Fibroblast of mammary gland (primary cell): ENCODE results near the gene PYGO2.

Source experiments
- DNase-seq: peaks from one replicate; pipeline ENCODE4 v3.0.0-alpha.2; 2010; ENCODE audit warnings: low read depth
- H3K4me3 ChIP-seq: 2 replicates; pipeline ENCODE4 v1.5.1; 2011; ENCODE audit warnings: low read depth, mild to moderate bottlenecking, low read length, moderate library complexity; ENCODE audit not compliant: control insufficient read depth
- TF ChIP-seq, protein P1 (sequence below): conservative IDR thresholded peaks from 2 replicates; pipeline ENCODE4 v1.5.1; 2011; ENCODE audit warnings: low read depth, low read length, inconsistent platforms; ENCODE audit not compliant: control insufficient read depth, insufficient read depth

The PYGO2 gene

DNA sequence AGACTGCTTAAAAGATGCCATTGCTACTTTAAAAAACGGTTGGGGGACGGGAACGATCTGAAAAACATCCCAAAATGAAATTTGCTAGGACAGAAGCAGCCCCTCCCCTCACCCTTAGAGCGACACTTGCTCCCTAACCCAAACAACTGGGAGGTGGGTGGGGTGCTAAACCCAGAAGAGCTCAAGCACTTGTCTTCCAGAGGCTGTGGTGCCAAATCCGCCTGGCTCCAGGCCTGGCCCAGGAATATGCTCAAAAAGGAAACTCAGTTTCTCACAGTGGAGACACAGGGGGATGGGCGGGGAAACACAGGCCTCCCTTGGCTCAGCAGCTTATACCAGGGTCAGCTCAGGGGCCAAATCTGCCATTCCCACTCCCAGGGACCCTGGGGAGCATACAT, 5.0 kb downstream of the PYGO2 start:
- TF ChIP-seq, protein P1, sequence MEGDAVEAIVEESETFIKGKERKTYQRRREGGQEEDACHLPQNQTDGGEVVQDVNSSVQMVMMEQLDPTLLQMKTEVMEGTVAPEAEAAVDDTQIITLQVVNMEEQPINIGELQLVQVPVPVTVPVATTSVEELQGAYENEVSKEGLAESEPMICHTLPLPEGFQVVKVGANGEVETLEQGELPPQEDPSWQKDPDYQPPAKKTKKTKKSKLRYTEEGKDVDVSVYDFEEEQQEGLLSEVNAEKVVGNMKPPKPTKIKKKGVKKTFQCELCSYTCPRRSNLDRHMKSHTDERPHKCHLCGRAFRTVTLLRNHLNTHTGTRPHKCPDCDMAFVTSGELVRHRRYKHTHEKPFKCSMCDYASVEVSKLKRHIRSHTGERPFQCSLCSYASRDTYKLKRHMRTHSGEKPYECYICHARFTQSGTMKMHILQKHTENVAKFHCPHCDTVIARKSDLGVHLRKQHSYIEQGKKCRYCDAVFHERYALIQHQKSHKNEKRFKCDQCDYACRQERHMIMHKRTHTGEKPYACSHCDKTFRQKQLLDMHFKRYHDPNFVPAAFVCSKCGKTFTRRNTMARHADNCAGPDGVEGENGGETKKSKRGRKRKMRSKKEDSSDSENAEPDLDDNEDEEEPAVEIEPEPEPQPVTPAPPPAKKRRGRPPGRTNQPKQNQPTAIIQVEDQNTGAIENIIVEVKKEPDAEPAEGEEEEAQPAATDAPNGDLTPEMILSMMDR = no peak
- peak overlapping the region; percentile 55 for H3K4me3 ChIP-seq
- DNase-seq = no peak

DNA sequence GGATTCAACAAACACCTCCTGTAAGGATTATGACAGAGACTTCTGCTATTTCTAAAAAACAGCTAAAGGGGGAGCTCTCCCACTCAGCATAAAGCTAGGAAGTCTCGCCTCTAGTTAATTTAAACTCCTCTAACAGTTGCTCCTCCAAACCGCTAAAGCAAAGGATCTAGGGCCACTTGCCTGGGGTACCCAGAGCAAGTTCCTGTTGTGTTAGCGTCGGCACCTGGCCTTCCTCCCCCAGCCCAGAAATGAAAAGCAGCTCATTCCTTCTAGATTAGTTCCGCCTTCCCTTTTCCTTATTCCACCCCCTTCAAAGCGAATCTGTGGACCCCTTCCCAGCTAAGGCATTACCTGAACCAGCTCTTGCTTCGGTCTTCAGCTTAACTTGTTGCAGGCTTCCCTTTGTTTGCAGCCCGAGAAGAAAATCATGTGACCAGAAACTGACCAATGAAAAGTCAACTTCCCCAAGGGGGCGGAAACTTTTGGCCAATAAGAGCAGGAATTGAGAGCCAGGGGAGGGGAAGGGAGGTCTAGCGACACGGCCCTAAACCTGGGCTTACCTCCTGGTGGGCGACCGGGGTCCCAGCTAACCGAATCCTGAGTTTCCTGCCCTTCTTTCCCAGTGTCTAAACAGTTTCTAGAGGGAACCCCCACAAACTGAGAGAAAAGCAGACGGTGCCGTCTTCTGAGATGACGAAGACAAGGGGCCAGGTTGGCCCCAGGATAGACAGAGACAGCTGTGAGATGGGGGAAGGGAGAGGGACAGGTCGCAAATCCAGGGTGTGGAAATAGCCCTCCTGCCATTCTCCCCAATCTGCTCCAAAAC, 5.7 kb downstream of the PYGO2 start, which contains the start of gene PBXIP1:
PBXIP1 (minus strand) TSS at position 382 of the 826 bp plus-strand sequence. CDS start 2,378 bp downstream, outside the sequence.
- TF ChIP-seq, protein P1 = peak; percentile 39
- peak; percentile 85 for DNase-seq
- peak within 1 kb of the TSS; percentile 55 for H3K4me3 ChIP-seq

DNA sequence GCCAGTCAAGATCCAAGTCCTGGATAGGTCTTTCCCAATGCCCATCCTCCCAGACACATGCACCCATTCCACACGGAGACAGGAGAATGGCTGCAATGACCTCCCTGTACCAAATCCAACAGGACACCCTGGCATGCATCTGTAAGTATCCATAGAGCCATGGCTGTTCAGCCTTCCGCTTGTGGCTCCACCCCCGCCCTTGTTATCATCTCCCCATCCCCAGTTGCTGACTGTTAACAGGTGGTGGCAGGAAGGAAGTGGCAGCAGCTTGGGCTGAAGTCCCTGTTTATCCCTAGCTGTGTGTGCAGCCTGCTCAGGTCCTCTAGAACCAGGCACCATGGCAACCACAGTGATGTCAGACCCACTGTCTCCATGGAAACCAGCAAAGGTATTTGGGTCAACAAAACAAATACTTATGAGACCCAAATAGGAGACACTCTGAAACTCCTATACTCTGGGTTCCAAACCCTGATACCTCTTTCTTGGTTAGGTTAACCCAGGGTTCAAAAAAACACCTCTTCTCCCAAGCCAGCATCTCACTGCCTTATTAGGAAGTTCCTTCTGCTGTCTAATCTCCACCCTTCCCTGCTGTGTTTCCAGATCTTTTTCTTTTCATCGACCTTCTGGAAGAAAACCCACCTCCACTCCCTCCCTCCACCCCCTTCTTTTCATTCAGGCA, 6.4 kb downstream of the PYGO2 start:
- TF ChIP-seq, protein P1 = no peak
- H3K4me3 ChIP-seq = peak overlapping the region; percentile 55
- DNase-seq = peak; percentile 53

DNA sequence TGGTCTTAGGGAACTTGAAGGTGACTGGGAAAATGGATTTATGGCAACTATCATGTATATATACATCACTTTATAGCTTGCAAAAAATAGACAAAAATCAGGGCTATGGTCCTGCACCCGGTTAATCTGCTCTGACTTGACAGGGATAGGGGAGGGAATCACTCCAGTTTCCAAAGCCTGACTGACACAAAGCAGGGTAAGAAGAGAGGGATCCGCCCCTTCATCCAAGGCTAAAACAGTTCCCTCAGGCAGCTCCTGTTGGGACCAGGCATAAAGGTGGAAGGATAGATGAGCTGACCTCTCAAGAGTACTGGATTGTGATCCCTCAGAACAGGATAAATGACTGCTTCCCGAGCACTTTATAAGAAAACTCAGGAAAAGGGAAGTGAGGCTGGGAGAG, 7.0 kb downstream of the PYGO2 start:
- no peak for DNase-seq
- TF ChIP-seq, protein P1 = no peak
- no peak overlapping the region for H3K4me3 ChIP-seq

DNA sequence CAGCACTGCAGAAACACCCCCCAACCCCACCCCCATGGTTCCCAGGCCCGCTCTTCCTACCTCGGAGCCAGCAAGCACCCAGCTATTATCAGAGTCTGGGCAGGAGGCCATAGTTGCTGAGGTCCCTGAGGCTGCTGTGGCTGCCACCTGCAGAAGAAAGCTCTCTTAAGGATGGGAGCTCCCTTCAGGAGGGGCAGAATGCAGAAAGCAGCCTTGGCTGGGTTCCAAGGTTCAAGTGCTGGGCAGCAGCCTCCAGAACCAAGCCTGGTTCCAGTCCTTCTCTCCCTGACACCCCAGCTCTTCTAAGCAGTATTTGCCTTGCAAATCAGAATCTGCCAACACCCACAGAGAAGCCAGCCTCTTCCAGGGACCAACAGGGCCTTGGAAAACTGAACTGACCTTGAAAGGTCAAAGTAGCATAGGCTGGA, 8.0 kb downstream of the PYGO2 start:
- H3K4me3 ChIP-seq = no peak overlapping the region
- no peak for DNase-seq
- TF ChIP-seq, protein P1 = no peak

DNA sequence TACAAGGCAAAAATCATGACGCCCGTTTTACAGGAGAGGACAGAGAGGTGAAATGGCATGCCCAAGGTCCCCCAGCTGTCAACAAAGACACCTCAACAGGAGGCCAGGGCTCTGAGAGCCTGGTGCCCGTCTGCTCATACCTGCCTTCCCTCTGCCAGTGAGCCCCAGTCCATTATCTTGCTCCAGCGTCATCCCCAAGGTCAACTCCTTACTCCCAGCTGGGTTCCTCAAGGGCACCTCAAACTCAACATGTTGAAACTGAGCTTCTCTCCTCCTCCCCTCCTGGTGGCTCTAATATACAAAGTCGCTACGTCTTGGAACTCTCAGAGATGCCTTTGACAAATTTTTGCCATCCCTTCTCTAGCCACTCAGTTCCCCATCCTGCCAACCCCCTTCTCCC, 8.9 kb downstream of the PYGO2 start:
- no peak for DNase-seq
- no peak overlapping the region for H3K4me3 ChIP-seq
- TF ChIP-seq, protein P1 = no peak
